ENCODE data around the gene RACK1. TPM values are rescaled to one million over a fixed set of nuclear protein-coding genes. Genes with fewer than 3 reads are reported as not detected.

RACK1 gene
- total and polyA plus RNA-seq, 2 of the 13 experiments (the other 11 are each of a cell fraction or from before 2014, with no cell fraction given): 2,514 to 6,141 TPM

DNA sequence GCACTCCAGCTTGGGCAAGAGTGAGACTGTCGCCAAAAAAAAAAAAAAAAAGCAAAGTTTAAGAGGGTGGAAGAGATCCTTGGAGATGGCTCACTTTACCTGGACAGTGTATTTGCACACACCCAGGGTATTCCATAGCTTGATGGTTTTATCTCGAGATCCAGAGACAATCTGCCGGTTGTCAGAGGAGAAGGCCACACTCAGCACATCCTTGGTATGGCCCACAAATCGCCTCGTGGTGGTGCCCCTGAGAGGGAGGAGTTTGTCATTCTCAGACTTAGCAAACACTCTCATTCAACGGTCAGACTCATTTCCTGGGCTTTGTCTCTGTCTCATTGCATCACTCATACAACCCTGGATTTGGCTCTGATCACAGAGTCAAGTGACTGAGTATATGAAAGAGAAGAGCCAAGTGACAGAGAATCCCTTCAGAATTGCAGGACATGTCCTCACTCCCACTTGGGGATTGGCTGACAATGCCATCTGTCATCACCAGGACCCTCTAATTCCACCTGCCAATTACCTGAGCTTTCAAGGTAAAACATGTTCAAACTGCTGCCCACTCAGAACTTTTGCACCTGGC is 2.2 kb downstream of the RACK1 start (continued):
- 0 out of 2 replicates have a peak, but pooled peaks have one; percentile 26 for TF ChIP-seq KMT2A (CRISPR knock-in tag; IDR thresholded peaks at IDR 0.05)
- TF ChIP-seq, protein P1, sequence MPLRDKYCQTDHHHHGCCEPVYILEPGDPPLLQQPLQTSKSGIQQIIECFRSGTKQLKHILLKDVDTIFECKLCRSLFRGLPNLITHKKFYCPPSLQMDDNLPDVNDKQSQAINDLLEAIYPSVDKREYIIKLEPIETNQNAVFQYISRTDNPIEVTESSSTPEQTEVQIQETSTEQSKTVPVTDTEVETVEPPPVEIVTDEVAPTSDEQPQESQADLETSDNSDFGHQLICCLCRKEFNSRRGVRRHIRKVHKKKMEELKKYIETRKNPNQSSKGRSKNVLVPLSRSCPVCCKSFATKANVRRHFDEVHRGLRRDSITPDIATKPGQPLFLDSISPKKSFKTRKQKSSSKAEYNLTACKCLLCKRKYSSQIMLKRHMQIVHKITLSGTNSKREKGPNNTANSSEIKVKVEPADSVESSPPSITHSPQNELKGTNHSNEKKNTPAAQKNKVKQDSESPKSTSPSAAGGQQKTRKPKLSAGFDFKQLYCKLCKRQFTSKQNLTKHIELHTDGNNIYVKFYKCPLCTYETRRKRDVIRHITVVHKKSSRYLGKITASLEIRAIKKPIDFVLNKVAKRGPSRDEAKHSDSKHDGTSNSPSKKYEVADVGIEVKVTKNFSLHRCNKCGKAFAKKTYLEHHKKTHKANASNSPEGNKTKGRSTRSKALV (CRISPR knock-in tag; IDR thresholded peaks at IDR 0.05): no peak
- TF ChIP-seq POLR2AphosphoS2 (IDR thresholded peaks at IDR 0.05; ENCODE audit: low read depth, low read length): no peak
- peak; percentile 77 for TF ChIP-seq SAP130 (CRISPR knock-in tag; IDR thresholded peaks at IDR 0.05; ENCODE audit: low read depth)
- TF ChIP-seq FOXK2 (IDR thresholded peaks at IDR 0.05): no peak
- peak; percentile 34; the same call in 1 of the 2 replicates for TF ChIP-seq HDAC2 (CRISPR knock-in tag; IDR thresholded peaks at IDR 0.05)
- TF ChIP-seq ASH2L (IDR thresholded peaks at IDR 0.05; ENCODE audit: insufficient read length, low read depth, low read length): no peak
- no peak for TF ChIP-seq ZFP36 (IDR thresholded peaks at IDR 0.05; ENCODE audit: borderline replicate concordance, low read depth, low read length, partially characterized antibody)
- TF ChIP-seq ZNF629 (CRISPR knock-in tag; conservative IDR thresholded peaks at IDR 0.05): no peak
- TF ChIP-seq, protein P2, sequence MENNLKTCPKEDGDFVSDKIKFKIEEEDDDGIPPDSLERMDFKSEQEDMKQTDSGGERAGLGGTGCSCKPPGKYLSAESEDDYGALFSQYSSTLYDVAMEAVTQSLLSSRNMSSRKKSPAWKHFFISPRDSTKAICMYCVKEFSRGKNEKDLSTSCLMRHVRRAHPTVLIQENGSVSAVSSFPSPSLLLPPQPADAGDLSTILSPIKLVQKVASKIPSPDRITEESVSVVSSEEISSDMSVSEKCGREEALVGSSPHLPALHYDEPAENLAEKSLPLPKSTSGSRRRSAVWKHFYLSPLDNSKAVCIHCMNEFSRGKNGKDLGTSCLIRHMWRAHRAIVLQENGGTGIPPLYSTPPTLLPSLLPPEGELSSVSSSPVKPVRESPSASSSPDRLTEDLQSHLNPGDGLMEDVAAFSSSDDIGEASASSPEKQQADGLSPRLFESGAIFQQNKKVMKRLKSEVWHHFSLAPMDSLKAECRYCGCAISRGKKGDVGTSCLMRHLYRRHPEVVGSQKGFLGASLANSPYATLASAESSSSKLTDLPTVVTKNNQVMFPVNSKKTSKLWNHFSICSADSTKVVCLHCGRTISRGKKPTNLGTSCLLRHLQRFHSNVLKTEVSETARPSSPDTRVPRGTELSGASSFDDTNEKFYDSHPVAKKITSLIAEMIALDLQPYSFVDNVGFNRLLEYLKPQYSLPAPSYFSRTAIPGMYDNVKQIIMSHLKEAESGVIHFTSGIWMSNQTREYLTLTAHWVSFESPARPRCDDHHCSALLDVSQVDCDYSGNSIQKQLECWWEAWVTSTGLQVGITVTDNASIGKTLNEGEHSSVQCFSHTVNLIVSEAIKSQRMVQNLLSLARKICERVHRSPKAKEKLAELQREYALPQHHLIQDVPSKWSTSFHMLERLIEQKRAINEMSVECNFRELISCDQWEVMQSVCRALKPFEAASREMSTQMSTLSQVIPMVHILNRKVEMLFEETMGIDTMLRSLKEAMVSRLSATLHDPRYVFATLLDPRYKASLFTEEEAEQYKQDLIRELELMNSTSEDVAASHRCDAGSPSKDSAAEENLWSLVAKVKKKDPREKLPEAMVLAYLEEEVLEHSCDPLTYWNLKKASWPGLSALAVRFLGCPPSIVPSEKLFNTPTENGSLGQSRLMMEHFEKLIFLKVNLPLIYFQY (CRISPR knock-in tag; IDR thresholded peaks at IDR 0.05; ENCODE audit: borderline replicate concordance): no peak
- TF ChIP-seq KAT7 (CRISPR knock-in tag; IDR thresholded peaks at IDR 0.05; ENCODE audit: borderline replicate concordance): no peak
- no peak for TF ChIP-seq ZNF343 (CRISPR knock-in tag; IDR thresholded peaks at IDR 0.05)
- no peak for TF ChIP-seq NFE2L2 (IDR thresholded peaks at IDR 0.05; ENCODE audit: low read length)
- TF ChIP-seq ZMYM3 (CRISPR knock-in tag; IDR thresholded peaks at IDR 0.05): no peak
- TF ChIP-seq NRL (CRISPR knock-in tag; IDR thresholded peaks at IDR 0.05; ENCODE audit: borderline replicate concordance): no peak
- TF ChIP-seq MTA3 (CRISPR knock-in tag; IDR thresholded peaks at IDR 0.05): no peak
- TF ChIP-seq HOXA3 (CRISPR knock-in tag; IDR thresholded peaks at IDR 0.05): 0 out of 2 replicates have a peak, but pooled peaks have one; percentile 20
- peak; percentile 36; the same call in 1 of the 2 replicates for TF ChIP-seq ZNF792 (CRISPR knock-in tag; IDR thresholded peaks at IDR 0.05)
- TF ChIP-seq ZNF552 (CRISPR knock-in tag; IDR thresholded peaks at IDR 0.05; ENCODE audit: borderline replicate concordance): no peak

Measured in HepG2 (cell line).